WI38 (cell line): ENCODE measurements around the gene CDR2L.
A peak's percentile ranks its signal among the peaks of the same experiment; 100 is the strongest.

Source experiments
- H3K4me3 ChIP-seq: 2 replicates; pipeline ENCODE4 v1.5.1; 2011; ENCODE audit warnings: low read depth, mild to moderate bottlenecking, control low read depth, low read length
- TF ChIP-seq, protein P1 (sequence below): IDR thresholded peaks from 2 replicates; pipeline ENCODE4 v1.5.1; 2012; ENCODE audit warnings: low read depth, mild to moderate bottlenecking, control low read depth, low read length

CDR2L gene

GRCh38 chr17:74987418-74987908, at the start of gene CDR2L:
CDR2L (plus strand) TSS chr17:74987632; CDS start chr17:74988044, 412 bp downstream.
- H3K4me3 ChIP-seq = peak within 1 kb of the TSS; percentile 78
- TF ChIP-seq, protein P1, sequence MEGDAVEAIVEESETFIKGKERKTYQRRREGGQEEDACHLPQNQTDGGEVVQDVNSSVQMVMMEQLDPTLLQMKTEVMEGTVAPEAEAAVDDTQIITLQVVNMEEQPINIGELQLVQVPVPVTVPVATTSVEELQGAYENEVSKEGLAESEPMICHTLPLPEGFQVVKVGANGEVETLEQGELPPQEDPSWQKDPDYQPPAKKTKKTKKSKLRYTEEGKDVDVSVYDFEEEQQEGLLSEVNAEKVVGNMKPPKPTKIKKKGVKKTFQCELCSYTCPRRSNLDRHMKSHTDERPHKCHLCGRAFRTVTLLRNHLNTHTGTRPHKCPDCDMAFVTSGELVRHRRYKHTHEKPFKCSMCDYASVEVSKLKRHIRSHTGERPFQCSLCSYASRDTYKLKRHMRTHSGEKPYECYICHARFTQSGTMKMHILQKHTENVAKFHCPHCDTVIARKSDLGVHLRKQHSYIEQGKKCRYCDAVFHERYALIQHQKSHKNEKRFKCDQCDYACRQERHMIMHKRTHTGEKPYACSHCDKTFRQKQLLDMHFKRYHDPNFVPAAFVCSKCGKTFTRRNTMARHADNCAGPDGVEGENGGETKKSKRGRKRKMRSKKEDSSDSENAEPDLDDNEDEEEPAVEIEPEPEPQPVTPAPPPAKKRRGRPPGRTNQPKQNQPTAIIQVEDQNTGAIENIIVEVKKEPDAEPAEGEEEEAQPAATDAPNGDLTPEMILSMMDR = no peak

- no peak overlapping the region for H3K4me3 ChIP-seq
- TF ChIP-seq, protein P1 = no peak
Observed at GRCh38 chr17:74938194-74938950, 49.1 kb upstream of the CDR2L start.

DNA sequence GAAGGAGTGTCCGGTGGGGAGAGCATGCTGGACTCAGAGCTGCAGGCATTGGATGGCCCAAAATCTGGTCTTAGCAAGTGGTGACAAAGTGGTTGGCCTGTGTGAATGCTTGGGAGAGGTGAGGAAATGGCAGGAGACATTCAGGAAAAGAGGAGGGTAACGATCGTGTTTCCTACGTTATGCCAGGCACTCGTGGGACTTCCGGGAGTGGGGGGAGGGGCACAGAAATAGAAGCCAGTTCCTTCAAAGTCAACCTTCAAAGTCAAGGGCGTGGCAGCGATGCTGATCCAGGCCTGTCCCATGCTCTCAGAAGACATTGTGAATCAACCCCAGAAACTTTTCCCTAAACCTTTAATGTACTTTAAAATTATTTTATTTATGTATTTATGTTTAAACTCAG, 47.9 kb upstream of the CDR2L start:
- no peak overlapping the region for H3K4me3 ChIP-seq
- TF ChIP-seq, protein P1 = no peak

DNA sequence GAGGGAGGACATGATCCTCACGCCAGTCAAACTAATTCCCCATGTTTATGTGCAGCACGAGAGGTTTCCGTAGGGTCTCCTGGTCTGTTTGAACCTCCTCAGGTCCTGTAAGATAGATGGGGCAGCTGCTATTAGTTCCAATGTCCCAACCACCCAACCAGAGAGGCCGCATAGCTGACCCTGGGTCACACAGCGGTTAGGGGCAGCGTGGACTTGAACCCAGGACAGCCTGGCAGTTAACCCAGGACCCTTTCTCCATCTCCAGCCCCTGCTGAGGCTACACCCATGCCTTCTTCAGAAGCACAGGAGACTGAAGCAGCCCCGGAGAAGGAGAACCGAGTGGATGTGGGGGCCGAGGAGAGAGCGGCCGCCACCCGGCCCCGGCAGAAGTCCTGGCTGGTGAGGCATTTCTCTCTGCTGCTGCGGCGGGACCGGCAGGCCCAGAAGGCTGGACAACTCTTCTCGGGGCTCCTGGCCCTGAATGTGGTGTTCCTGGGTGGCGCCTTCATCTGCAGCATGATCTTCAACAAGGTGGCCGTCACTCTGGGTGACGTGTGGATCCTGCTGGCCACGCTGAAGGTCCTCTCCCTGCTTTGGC, 46.2 kb upstream of the CDR2L start:
- H3K4me3 ChIP-seq = no peak overlapping the region
- TF ChIP-seq, protein P1 = no peak

DNA sequence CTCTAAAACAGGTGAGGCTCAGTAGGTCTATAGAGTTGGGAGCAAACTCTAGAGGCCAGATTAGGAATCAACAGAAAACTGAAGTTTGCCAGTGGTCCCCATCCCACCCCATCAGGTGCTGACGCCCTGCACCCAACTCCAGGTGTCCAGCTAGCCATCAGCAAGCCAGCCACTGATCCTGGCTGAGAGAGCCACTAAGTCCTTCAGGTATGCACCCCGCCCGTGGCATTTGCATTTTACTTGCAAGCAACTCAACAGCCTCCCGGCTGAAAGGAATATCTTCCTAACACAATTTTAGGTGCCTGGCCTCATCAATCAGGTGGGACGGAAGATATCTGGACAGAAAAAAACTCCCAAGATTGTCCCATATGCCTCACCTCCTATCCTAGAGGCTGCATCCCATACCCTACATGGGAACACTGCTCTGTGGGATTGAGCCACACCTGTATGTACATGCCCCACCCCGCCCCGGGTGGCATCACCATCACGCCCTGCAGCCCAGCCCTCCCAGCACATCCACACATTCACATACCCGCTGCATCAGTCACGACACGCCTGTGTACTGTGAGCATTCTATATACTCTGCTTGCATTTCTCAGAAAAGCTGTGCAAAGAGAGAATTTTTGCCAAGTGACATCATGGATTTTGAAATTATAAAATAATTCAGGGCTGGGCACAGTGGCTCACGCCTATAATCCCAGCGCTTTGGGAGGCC, 43.5 kb upstream of the CDR2L start:
- TF ChIP-seq, protein P1 = no peak
- no peak overlapping the region for H3K4me3 ChIP-seq

DNA sequence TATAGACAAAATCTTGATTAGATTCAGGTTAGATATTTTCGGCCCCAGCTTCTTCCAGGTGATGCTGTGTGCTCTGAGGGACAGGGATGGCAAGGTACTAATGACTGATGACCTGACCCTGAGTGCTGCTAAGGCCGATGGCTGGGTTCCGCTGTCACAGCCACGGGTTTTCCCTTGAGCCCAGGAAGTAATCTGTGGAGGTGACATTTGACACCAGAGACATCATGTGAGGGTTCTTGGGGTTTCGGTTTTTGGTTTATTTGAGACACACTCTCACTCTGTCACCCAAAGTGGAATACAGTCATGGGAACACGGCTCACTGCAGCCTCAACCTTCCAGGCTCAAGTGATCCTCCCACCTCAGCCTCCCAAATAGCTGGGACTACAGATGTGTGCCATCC, 41.9 kb upstream of the CDR2L start:
- TF ChIP-seq, protein P1 = no peak
- no peak overlapping the region for H3K4me3 ChIP-seq
